NT2/D1 (cell line): ENCODE results near the gene FNDC7.
"Not testable (repeated sequence)": the region's sequence is repeated elsewhere in the genome, so short reads cannot be mapped to it uniquely, and the experiment has no call there.

Experiments
- DNase-seq: peaks from one replicate; pipeline ENCODE4 v3.0.0-alpha.2; 2011; ENCODE audit warnings: low read depth, low spot score
- H3K27me3 ChIP-seq: 2 replicates; pipeline ENCODE4 v1.6.0; 2011; ENCODE audit warnings: mild to moderate bottlenecking; ENCODE audit not compliant: insufficient read length, insufficient read depth
- H3K36me3 ChIP-seq: 2 replicates; pipeline ENCODE4 v1.6.1; 2011; ENCODE audit warnings: mild to moderate bottlenecking, low read length, mixed read lengths; ENCODE audit not compliant: insufficient read depth, insufficient read length
- H3K4me1 ChIP-seq: 2 replicates; pipeline ENCODE4 v1.5.1; 2011; ENCODE audit not compliant: insufficient read depth, insufficient read length
- H3K4me3 ChIP-seq: 2 replicates; pipeline ENCODE4 v1.5.1; 2011; ENCODE audit warnings: low read depth; ENCODE audit not compliant: insufficient read length
- H3K9ac ChIP-seq: 2 replicates; pipeline ENCODE4 v1.6.0; 2011; ENCODE audit warnings: low read depth; ENCODE audit not compliant: insufficient read length
- H3K9me3 ChIP-seq: 2 replicates; pipeline ENCODE4 v1.5.1; 2011; ENCODE audit warnings: mild to moderate bottlenecking, low read length; ENCODE audit not compliant: insufficient read depth
- SUZ12 ChIP-seq: IDR thresholded peaks from 2 replicates; pipeline ENCODE4 v1.6.1; 2011; ENCODE audit not compliant: insufficient read length, insufficient read depth; ENCODE audit errors: extremely low read depth
- YY1 ChIP-seq: IDR thresholded peaks from 2 replicates; pipeline ENCODE4 v1.6.1; 2011; ENCODE audit not compliant: insufficient read length, insufficient read depth
- ZNF274 ChIP-seq: IDR thresholded peaks from 2 replicates; pipeline ENCODE4 v1.6.1; 2011; ENCODE audit warnings: mild to moderate bottlenecking, low read depth, low read length

Gene FNDC7

DNA sequence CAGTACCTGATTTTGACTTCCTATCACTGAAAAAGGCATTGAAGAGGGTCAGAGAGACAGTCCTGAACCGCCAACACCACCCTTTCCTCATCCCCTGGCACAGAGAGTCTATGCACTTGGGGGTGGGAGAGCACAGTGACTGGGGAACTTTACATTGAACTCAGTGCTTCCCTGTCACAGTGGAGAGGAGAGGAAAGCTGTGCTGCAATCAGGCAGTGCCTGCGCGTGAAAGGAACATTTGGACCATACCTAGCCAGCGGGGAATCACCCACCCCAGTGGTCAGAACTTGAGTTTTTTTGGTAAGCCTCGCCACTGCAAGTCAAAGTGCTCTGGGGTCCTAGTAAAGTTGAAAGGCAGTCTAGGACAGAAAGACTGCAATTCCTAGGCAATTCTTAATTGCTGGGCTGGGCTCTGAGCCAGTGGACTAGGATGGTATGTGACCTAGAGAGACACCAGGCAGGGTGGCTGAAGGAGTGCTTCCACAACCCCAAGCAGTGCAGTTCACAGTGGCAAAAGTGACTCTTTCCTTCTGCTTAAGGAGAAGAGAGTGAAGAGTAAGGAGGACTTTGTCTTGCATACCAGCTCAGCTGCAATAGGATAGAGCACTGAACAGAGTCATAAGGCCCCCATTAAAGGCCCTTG, 42.5 kb upstream of the FNDC7 start:
- H3K9me3 ChIP-seq, result no peaks in the 10 kb centered on the region; the same call in 1 of the 2 replicates
- no peaks in the 10 kb centered on the region for H3K36me3 ChIP-seq
- TF ChIP-seq YY1 (no peak), ZNF274 (no peak), SUZ12 (no peak)
- DNase-seq, result no peak
- H3K27me3 ChIP-seq, result no peaks in the 10 kb centered on the region
- no peak overlapping the region for H3K9ac ChIP-seq
- H3K4me1 ChIP-seq, result no peaks in the 10 kb centered on the region
- no peak overlapping the region for H3K4me3 ChIP-seq

DNA sequence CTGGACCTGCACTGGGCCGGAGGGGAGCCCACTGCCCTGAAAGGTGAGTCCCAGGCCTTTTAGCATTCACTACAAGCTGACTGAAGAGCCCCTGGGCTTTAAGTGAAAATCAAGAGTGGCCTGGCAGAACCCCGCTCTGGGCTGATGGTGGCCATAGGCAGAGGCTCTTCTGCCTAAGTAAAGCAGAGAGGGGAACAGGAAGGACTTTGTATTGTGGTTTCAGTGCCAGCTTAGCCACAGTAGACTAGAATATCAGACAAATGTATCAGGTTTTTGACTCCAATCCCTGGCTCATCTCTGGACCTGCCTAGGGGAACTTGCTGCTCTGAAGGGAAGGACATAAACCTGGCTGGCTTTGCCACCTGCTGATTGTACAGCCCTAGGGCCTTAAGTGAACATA, 41.6 kb upstream of the FNDC7 start:
- Histone ChIP-seq H3K4me3 (no peak overlapping the region), H3K9me3 (no peaks in the 10 kb centered on the region; the same call in 1 of the 2 replicates), H3K36me3 (no peaks in the 10 kb centered on the region), H3K4me1 (no peaks in the 10 kb centered on the region), H3K27me3 (no peaks in the 10 kb centered on the region), H3K9ac (no peak overlapping the region)
- no peak for DNase-seq
- TF ChIP-seq SUZ12 (no peak), ZNF274 (no peak), YY1 (no peak)

DNA sequence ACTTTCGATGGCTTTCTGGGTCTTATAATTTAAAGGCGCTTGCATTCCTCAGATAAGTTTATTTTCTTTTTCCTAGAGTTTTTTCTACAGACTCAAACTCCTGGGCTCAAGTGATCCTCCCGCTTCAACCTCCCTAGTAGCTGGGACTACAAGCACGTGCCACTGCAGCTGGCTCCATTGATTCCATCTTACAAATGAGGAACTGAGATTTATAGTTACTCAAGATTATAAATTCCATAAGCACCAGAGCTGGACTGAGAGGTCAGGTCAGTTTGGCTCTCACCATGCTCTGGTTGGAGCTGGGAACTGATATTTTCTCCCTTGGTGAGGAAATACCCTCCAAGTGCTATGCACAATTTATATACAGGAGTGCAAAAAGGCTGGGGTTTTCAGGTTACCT, 34.0 kb upstream of the FNDC7 start:
- DNase-seq, result no peak
- H3K27me3 ChIP-seq, result no peaks in the 10 kb centered on the region
- no peak overlapping the region for H3K4me3 ChIP-seq
- no peak overlapping the region for H3K9ac ChIP-seq
- H3K9me3 ChIP-seq, result no peaks in the 10 kb centered on the region; the same call in 1 of the 2 replicates
- H3K36me3 ChIP-seq, result no peaks in the 10 kb centered on the region
- no peak for TF ChIP-seq YY1
- no peak for TF ChIP-seq SUZ12
- no peak for TF ChIP-seq ZNF274
- H3K4me1 ChIP-seq, result no peaks in the 10 kb centered on the region

DNA sequence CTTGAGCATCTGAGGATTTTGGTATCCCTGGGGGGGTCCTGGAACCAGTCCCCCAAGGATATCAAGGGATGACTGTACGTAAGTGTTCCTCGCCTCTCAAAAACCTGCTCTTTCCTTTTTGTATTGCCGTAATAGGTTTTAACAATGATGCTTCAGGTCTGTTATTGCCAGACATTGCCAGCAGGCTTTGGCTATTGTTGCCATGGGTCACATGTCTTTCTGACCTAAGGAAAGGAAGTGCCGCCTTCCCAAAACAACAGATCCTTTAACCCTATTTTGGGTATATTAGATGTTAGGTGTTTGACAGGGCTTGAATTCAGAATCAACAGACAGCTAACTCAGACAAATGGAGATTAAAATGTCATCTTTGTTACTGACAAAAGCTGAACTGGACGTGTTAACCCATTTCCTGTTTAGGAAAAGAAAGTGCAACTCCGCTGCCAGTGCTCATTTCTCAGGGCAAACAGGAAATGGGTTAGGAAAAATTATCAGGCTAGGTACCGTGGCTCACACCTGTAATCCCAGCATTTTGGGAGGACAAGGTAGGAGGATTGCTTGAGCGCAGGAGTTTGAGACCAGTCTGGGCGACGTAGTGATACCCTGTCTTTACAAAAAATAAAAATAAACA, 33.0 kb upstream of the FNDC7 start:
- Histone ChIP-seq H3K4me1 (no peaks in the 10 kb centered on the region), H3K27me3 (no peaks in the 10 kb centered on the region), H3K4me3 (no peak overlapping the region), H3K36me3 (no peaks in the 10 kb centered on the region), H3K9ac (no peak overlapping the region), H3K9me3 (no peaks in the 10 kb centered on the region; the same call in 1 of the 2 replicates)
- no peak for DNase-seq
- no peak for TF ChIP-seq ZNF274
- no peak for TF ChIP-seq SUZ12
- no peak for TF ChIP-seq YY1

- H3K4me1 ChIP-seq, H3K27me3 ChIP-seq, H3K36me3 ChIP-seq, H3K9me3 ChIP-seq, DNase-seq, H3K4me3 ChIP-seq, H3K9ac ChIP-seq: not testable (repeated sequence)
These were observed 31.0 kb upstream of the FNDC7 start for GRCh38 chr1:108681701-108682100.

GRCh38 chr1:108685529-108685928, 27.2 kb upstream of the FNDC7 start:
- Histone ChIP-seq H3K9ac (no peak overlapping the region), H3K4me1 (no peaks in the 10 kb centered on the region), H3K9me3 (no peaks in the 10 kb centered on the region), H3K27me3 (no peaks in the 10 kb centered on the region), H3K36me3 (no peaks in the 10 kb centered on the region), H3K4me3 (no peak overlapping the region)
- no peak for TF ChIP-seq ZNF274
- no peak for TF ChIP-seq YY1
- TF ChIP-seq SUZ12, result no peak
- DNase-seq, result no peak

DNA sequence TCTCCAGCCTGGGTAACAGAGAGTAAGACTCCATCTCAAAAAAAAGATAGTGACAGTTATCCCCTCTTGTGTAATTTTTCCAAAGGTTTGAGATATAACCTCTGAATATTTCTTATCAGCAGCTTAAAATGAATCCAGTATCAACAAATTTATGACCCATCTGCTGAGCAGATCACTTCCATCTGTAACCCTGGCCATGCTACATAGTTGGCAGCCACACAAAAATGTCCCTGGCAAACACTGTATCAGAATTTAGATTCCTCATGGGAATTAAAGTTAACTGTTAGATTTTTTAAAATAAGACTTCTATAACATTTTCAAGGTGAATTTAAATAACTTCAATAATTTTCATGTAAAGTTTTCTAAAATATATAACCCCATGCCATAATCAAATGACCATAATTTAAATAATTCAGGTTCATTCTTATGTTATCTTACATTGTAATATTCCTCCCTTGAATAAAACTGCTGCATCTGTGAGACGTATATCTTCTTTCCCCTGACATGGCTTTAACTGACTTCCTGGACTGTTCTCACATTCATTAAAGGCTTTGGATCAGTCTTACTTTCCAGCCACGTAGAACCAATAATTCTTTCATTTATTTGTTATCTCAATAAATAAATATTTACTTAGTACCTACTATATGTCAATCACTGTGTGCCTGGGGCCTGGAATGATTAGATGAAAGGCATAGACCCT, 25.9 kb upstream of the FNDC7 start:
- Histone ChIP-seq H3K9me3 (no peaks in the 10 kb centered on the region), H3K9ac (no peak overlapping the region), H3K27me3 (no peaks in the 10 kb centered on the region), H3K36me3 (no peaks in the 10 kb centered on the region), H3K4me1 (no peaks in the 10 kb centered on the region), H3K4me3 (no peak overlapping the region)
- DNase-seq, result no peak
- no peak for TF ChIP-seq YY1
